Dermis lymphatic vessel endothelial cell (primary cell): ENCODE measurements around the gene HOXC9. TPM values are rescaled to one million over a fixed set of nuclear protein-coding genes. Genes with fewer than 3 reads are reported as not detected.

Source experiments
- total RNA-seq: library from RNA; depleted of rRNA; stranded (reverse); fragments of >200 nt; gene quantifications from 2 replicates; pipeline ENCODE4 v1.2.1, GENCODE V29; 2014

HOXC9 gene
- 0.22 TPM in 1 of 2 replicates, not detected in the other for total RNA-seq

DNA sequence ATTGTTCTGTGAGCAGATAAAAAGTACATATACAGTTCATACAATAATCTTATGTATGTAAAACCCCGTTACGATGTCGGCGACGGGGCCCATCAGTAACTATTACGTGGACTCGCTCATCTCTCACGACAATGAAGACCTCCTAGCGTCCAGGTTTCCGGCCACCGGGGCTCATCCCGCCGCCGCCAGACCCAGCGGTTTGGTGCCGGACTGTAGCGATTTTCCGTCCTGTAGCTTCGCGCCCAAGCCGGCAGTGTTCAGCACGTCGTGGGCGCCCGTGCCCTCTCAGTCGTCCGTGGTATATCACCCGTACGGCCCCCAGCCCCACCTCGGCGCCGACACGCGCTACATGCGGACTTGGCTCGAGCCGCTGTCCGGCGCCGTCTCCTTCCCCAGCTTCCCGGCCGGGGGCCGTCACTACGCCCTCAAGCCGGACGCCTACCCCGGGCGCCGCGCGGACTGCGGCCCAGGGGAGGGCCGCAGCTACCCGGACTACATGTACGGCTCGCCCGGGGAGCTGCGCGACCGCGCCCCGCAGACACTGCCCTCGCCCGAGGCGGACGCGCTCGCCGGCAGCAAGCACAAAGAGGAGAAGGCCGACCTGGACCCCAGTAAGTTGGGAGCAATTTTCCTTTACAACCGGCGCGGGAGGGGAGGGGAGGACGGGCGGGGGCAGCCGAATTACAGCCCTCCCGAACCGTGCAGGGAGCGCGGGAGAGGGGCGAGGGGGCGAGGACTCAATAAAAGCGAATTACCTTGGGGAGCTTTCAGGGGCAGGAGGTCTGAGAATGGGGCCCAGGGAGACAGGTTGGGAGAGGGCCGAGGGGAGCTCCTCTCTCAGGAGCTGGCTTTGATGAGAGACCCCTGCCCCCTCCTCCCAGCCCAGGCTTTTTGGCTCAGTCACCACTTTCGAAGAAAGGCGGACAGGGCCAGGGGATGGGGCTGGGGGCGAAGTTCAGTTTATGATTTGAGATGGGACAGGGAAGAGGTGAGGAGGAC, at the start of gene HOXC9:
TSS of gene HOXC9 (plus strand) at position 46 of the 999 bp plus-strand sequence. CDS start at position 74, 28 bp downstream.

DNA sequence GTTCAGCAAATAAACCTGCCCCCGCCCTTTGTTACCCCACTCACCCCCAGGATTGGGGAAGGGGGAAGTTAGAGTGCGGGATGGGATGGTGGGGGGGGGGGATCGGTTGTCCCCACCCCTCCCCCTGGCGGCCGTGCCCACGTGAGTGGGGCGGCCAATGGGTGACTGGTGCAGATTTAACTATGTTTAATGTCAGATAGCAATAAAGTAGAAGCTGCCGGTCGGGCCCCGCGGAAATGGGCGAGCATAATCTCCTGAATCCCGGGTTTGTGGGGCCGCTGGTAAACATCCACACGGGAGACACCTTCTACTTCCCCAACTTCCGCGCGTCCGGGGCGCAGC, 45.3 kb upstream of the HOXC9 start, which contains the start of gene HOXC12:
TSS of gene HOXC12 (plus strand) at position 210 of the 342 bp plus-strand sequence. CDS start at position 237, 27 bp downstream.

DNA sequence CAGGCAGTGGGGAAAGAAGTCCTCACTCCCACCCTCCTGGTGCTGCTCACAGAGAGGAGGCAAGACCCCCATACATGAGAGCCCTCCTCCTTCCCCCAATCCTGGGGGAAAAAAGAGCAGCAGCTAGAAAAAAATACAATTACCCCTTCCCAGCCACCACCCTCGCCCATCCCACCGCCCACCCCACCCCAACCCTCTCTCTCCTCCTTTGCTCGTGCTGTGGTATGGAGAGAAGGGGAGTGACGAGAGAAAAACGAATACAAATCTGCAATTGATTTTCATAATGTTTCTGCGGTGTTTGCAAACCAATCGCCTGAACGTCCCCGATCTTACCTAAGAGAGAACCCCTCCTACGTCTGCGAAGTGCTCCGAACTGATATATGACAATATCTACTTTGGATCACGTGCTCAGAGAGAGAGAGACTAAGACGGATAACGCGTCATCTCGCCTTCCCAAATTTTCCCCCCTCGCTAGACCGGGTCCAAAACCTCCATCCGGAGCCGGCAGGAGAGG, 27.2 kb upstream of the HOXC9 start, which contains the start of gene HOXC11:
TSS of gene HOXC11 (plus strand) at position 405 of the 514 bp plus-strand sequence. CDS start 116 bp downstream, outside the sequence.

DNA sequence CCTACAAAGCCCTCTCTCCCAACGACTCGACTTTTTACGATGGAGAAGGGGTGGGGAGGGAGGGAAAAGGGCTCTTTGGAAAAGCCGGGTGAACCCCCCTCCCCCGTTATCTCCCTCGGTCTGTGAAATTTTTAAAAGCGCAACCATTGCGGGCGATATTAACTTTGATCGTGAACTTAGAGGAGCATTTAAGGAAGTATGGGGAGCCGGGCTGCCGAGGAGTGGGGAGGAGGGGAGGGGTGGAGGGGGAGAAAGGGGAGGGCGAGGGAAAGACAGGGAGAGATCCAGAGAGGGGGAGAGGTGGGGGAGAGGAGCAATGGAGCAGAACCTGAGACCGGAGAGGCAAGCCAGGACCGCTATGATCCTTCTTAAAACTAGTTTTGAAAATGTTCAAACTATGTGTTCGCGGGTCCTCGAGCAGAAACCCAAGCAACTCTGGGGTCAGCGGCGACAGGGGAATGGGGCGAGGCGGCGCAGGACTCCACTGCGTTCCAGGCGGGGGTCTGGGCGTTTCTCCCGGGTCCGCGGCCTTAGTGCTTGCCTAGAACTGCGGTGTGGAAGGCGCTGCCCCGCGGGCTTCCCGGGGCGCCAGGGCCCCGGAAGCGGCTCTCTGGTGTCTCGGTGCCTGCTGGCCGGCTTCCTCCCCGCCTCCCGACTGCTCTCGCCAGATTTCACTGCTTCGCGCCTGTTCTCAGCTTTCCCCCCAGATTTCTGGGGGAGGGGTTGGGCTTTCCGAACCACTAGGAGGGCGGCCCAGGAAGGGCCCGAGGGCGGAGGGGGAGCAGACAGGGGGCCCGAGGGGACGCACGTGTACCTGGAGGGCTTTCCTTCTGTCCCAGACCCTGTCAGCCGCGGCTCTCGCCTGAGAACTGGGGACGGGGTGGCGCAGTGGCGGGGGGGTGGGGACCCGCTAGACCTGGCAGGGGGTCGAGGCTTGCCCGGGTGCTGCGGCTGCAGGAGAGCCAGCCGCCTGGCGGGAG, 25.6 kb upstream of the HOXC9 start, which contains the start of gene HOTAIR:
TSS of gene HOTAIR (minus strand) at position 871 of the 980 bp plus-strand sequence.

DNA sequence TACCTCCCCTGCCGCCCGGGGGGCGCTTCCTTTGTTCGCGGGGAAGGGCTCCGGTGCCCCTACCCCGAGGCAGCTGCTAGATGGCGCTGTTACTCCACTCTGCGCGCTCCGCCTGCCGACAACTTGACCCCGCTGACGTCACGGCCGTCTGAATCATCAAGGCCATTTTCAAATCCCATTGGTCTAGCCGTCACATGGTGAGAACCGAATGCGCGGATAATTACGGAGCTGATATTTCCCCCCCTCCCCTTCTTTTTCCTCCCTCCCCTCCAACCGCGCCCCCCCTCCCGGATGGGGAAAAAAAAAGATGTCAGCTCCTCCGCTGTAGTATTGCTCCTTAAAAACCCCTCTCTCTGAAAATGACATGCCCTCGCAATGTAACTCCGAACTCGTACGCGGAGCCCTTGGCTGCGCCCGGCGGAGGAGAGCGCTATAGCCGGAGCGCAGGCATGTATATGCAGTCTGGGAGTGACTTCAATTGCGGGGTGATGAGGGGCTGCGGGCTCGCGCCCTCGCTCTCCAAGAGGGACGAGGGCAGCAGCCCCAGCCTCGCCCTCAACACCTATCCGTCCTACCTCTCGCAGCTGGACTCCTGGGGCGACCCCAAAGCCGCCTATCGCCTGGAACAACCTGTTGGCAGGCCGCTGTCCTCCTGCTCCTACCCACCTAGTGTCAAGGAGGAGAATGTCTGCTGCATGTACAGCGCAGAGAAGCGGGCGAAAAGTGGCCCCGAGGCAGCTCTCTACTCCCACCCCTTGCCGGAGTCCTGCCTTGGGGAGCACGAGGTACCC, 14.9 kb upstream of the HOXC9 start, which contains the start of gene HOXC10:
TSS of gene HOXC10 (plus strand) at position 246 of the 791 bp plus-strand sequence. CDS start at position 360, 114 bp downstream.

DNA sequence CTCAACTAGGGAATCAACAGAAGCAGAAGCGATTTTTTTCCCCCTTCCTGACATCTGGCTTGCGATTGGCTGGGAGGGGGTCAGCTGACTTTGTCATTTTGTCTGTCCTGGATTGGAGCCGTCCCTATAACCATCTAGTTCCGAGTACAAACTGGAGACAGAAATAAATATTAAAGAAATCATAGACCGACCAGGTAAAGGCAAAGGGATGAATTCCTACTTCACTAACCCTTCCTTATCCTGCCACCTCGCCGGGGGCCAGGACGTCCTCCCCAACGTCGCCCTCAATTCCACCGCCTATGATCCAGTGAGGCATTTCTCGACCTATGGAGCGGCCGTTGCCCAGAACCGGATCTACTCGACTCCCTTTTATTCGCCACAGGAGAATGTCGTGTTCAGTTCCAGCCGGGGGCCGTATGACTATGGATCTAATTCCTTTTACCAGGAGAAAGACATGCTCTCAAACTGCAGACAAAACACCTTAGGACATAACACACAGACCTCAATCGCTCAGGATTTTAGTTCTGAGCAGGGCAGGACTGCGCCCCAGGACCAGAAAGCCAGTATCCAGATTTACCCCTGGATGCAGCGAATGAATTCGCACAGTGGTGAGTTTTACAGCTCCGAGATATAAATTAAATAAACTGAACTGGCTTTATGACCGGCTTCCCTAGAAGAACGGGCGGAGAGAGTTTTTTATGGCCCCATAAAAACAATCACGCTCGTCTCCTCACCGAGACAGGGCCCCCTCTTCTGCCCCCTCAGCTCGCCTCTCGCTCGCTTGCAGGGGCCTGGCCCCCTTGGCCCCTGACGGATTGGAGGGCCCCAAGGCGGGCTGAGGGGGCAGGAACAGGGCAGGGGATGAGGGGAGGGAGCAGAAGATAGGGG, 28.6 kb downstream of the HOXC9 start, which contains the start of gene HOXC6:
TSS of gene HOXC6 (plus strand) at position 127 of the 888 bp plus-strand sequence. CDS start at position 209, 82 bp downstream.

DNA sequence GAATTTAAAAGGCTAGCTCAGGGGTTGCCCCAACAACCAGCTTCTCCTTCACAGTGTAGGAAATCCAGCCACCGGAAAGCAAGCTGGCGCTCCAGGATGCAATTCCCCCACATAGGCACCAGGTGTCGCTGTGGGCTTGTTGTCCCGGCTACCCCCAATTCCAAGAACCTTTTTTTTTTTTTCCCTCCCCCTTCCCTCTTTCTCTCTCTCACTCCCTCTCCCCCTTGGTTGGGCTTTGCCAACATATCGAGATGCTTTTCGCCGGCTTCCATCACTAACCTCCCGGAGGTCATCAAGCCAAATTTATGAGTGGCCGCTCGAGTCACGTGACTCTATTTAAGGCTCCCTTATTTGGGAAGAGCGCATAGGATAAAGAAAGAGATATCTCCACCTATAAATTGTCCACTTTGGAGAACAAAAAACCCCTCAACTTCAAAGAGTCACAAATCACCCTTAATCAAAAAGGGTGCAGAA, 32.7 kb downstream of the HOXC9 start, which contains the start of gene HOXC5:
TSS of gene HOXC5 (plus strand) at position 424 of the 474 bp plus-strand sequence. CDS start 73 bp downstream, outside the sequence.

Other genes with a start within 250 kb of the HOXC9 start
- not detected in 2 replicates for gene CISTR, start 248.2 kb upstream of the HOXC9 start, total RNA-seq
- under 0.01 TPM in 1 of 2 replicates, not detected in the other for gene HOXC13, start 61.3 kb upstream of the HOXC9 start, total RNA-seq
- gene HOXC12, start 45.3 kb upstream of the HOXC9 start, total RNA-seq = under 0.01 TPM in 1 of 2 replicates, not detected in the other
- 0.11 TPM in 1 of 2 replicates, not detected in the other for gene HOXC11, start 27.0 kb upstream of the HOXC9 start, total RNA-seq
- gene HOTAIR, start 25.2 kb upstream of the HOXC9 start, total RNA-seq = not detected in 2 replicates
- gene HOXC10, start 15.0 kb upstream of the HOXC9 start, total RNA-seq = not detected in 2 replicates
- not detected in 2 replicates for gene HOXC8, start 8.8 kb downstream of the HOXC9 start, total RNA-seq
- under 0.01 TPM in 1 of 2 replicates, not detected in the other for gene HOXC6, start 28.3 kb downstream of the HOXC9 start, total RNA-seq
- not detected in 2 replicates for gene HOXC5, start 32.9 kb downstream of the HOXC9 start, total RNA-seq
- gene HOXC4, start 53.7 kb downstream of the HOXC9 start, total RNA-seq = not detected in 2 replicates
- 20.4 and 20.7 TPM in 2 replicates for gene SMUG1, start 188.8 kb downstream of the HOXC9 start, total RNA-seq